H1 (cell line): ENCODE data around the gene ATP6V0E2.

ENCODE experiments used
- CREB1 ChIP-seq: IDR thresholded peaks from 2 replicates; pipeline ENCODE4 v1.6.1; 2012; ENCODE audit warnings: inconsistent platforms
- EZH2 ChIP-seq: fragments of 200-600 bp; sonication (generic); IDR thresholded peaks from 2 replicates; pipeline ENCODE4 v1.7.1; 2012; ENCODE audit warnings: low read depth, mild to moderate bottlenecking, moderate library complexity, low read length, inconsistent platforms; ENCODE audit not compliant: severe bottlenecking
- MAFK ChIP-seq: IDR thresholded peaks from 2 replicates; pipeline ENCODE4 v1.6.1; 2012; ENCODE audit warnings: low read depth, mild to moderate bottlenecking, improper control_type of control experiment, low read length
- POLR2A ChIP-seq, 2 experiments: IDR thresholded peaks; 1 replicate in 1 of 2; 2 replicates in 1 of 2; pipeline ENCODE4 v1.6.1; 2011; ENCODE audit warnings: low read depth in 2 of 2, low read length in 2 of 2, mild to moderate bottlenecking in 2 of 2; ENCODE audit errors: control extremely low read depth in 1 of 2
- SIX5 ChIP-seq: IDR thresholded peaks from 2 replicates; pipeline ENCODE4 v1.6.1; 2011; ENCODE audit warnings: mild to moderate bottlenecking, low read depth, low read length
- SRF ChIP-seq: IDR thresholded peaks from 2 replicates; pipeline ENCODE4 v1.6.1; 2011; ENCODE audit warnings: mild to moderate bottlenecking, low read depth, low read length, moderate library complexity
- TEAD4 ChIP-seq: IDR thresholded peaks from 2 replicates; pipeline ENCODE4 v1.6.1; 2012; ENCODE audit warnings: low read depth, low read length, inconsistent platforms, mixed read lengths
- ZNF274 ChIP-seq: IDR thresholded peaks from 2 replicates; pipeline ENCODE4 v1.7.0; 2012; ENCODE audit warnings: low read length, borderline replicate concordance; ENCODE audit errors: extremely low read depth
- TF ChIP-seq, protein P1 (sequence below), 3 experiments: IDR thresholded peaks; 1 replicate in 2 of 3; 2 replicates in 1 of 3; pipeline versions ENCODE4 v1.5.1 to v1.6.1; 2011; ENCODE audit warnings: low read length in 3 of 3, mild to moderate bottlenecking in 3 of 3, inconsistent platforms in 2 of 3, low read depth in 1 of 3, moderate library complexity in 1 of 3; ENCODE audit not compliant: insufficient read depth in 1 of 3; ENCODE audit errors: control extremely low read depth in 1 of 3

DNA sequence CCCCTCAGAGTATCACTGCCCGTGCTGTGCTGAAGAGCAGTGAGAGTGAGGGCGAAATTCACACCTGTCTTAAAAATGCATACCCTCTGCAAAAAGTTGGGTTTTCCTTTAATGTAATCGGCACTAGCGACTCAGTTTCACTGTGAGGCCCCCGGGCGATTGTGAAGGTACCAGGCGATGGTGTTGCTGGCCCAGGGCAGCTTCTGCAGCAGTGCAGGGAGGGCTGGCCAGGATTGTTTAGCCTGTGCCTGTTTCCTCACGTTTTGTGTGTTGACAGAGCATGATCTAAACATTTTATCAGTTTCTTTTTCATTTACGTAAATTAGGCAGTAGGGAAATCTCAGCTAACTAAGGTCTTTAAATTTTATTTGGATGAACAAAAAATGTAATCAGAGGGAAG lies 22.3 kb upstream of the ATP6V0E2 start:
- TF ChIP-seq, protein P1, sequence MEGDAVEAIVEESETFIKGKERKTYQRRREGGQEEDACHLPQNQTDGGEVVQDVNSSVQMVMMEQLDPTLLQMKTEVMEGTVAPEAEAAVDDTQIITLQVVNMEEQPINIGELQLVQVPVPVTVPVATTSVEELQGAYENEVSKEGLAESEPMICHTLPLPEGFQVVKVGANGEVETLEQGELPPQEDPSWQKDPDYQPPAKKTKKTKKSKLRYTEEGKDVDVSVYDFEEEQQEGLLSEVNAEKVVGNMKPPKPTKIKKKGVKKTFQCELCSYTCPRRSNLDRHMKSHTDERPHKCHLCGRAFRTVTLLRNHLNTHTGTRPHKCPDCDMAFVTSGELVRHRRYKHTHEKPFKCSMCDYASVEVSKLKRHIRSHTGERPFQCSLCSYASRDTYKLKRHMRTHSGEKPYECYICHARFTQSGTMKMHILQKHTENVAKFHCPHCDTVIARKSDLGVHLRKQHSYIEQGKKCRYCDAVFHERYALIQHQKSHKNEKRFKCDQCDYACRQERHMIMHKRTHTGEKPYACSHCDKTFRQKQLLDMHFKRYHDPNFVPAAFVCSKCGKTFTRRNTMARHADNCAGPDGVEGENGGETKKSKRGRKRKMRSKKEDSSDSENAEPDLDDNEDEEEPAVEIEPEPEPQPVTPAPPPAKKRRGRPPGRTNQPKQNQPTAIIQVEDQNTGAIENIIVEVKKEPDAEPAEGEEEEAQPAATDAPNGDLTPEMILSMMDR (IDR thresholded peaks at IDR 0.05; ENCODE audit: control extremely low read depth in 1 of 3, insufficient read depth in 1 of 3, low read depth in 1 of 3, low read length in 3 of 3): no peak
- TF ChIP-seq TEAD4: no peak
- TF ChIP-seq SIX5: no peak
- no peak for TF ChIP-seq EZH2
- TF ChIP-seq MAFK: no peak
- no peak for TF ChIP-seq CREB1
- no peak for TF ChIP-seq ZNF274
- TF ChIP-seq POLR2A (IDR thresholded peaks at IDR 0.05; ENCODE audit: control extremely low read depth in 1 of 2, low read depth in 2 of 2, low read length in 2 of 2): no peak
- no peak for TF ChIP-seq SRF
